Kidney (tissue), 14 donors: Measurements from ENCODE around the gene ROR2. TPM values are rescaled to one million over a fixed set of nuclear protein-coding genes. Genes with fewer than 3 reads are reported as not detected.

Source experiments
- DNase-seq, 5 donors: peaks; one replicate each; pipeline ENCODE4 v3.0.0-alpha.2; 2013 to 2020
- FAIRE-seq: peaks from 2 replicates; lab custom pipeline; 2012; peaks lifted over from hg19 to GRCh38; lab: Jason Lieb, UNC
- H3K27ac ChIP-seq, 2 donors: one replicate each; pipeline ENCODE4 v1.7.0; 2013; ENCODE audit warnings: low read depth in 2 of 2, low read length in 2 of 2, inconsistent platforms in 1 of 2
- H3K27me3 ChIP-seq: one replicate; pipeline ENCODE4 v1.7.1; 2013; ENCODE audit warnings: low read length, inconsistent platforms; ENCODE audit not compliant: control insufficient read depth, insufficient read depth
- H3K36me3 ChIP-seq, 3 donors: one replicate each; pipeline versions ENCODE4 v1.7.0 to v1.7.1; 2013; ENCODE audit warnings: low read length in 3 of 3, control low read depth in 1 of 3, inconsistent platforms in 1 of 3; ENCODE audit not compliant: insufficient read depth in 3 of 3, control insufficient read depth in 2 of 3
- H3K4me1 ChIP-seq, 3 donors: one replicate each; pipeline versions ENCODE4 v1.7.0 to v1.7.1; 2013; ENCODE audit warnings: low read length in 3 of 3, inconsistent platforms in 1 of 3, low read depth in 1 of 3; ENCODE audit not compliant: control insufficient read depth in 2 of 3, insufficient read depth in 2 of 3
- H3K4me3 ChIP-seq, 3 donors: one replicate each; pipeline versions ENCODE4 v1.7.0 to v1.8.1; 2013; ENCODE audit warnings: low read length in 3 of 3, control low read depth in 1 of 3, inconsistent platforms in 1 of 3
- H3K9ac ChIP-seq, 3 donors: one replicate each; pipeline versions ENCODE4 v1.7.0 to v1.7.1; 2013; ENCODE audit warnings: low read length in 3 of 3, control low read depth in 1 of 3, inconsistent platforms in 1 of 3
- H3K9me3 ChIP-seq, 3 donors: one replicate each; pipeline versions ENCODE4 v1.7.0 to v1.7.1; 2013; ENCODE audit warnings: low read length in 3 of 3, control low read depth in 1 of 3, inconsistent platforms in 1 of 3; ENCODE audit not compliant: control insufficient read depth in 2 of 3, insufficient read depth in 1 of 3
- intact Hi-C: fragments of 100-400 bp; cut with DNase I; formaldehyde crosslinking; loops from one replicate; pipeline ENCODE4 v1.11.1; 2022
- polyA plus RNA-seq: library from polyadenylated mRNA; stranded (reverse); fragments of 350-450 nt; fragmentation: Illumina TruSeq; extraction: RNeasy Lipid Tissue Mini Kit (QIAGEN cat#74804); gene quantifications from one replicate; pipeline ENCODE4 v1.2.3, GENCODE V29; 2014; ENCODE audit warnings: low read depth, low replicate concordance; ENCODE audit not compliant: insufficient read depth
- total RNA-seq: library from RNA; stranded (reverse); fragmentation: NEBNext Ultra II Directional; extraction: Animal tissue kit (Norgen Biotek cat#: 25700); gene quantifications from one replicate; pipeline ENCODE4 v1.2.1, GENCODE V29; 2021
- TF ChIP-seq, protein P1 (sequence below): IDR thresholded peaks from 3 replicates; pipeline ENCODE4 v1.5.1; 2012; ENCODE audit warnings: mild to moderate bottlenecking, moderate library complexity, borderline replicate concordance; ENCODE audit not compliant: insufficient read depth; ENCODE audit errors: extremely low read depth
- donor health status: control.
- donor health status: control.
- donor health status: control.
- donor health status: control.
- donor health status: control.
- donor health status: DM: yes; HTN: yes; CAD: no.
- donor health status: Normal renal cell carcinoma (clear cell type).

The ROR2 gene
- total and polyA plus RNA-seq, 2 donors from 2014 or later, result 1.5 to 5.7 TPM

DNA sequence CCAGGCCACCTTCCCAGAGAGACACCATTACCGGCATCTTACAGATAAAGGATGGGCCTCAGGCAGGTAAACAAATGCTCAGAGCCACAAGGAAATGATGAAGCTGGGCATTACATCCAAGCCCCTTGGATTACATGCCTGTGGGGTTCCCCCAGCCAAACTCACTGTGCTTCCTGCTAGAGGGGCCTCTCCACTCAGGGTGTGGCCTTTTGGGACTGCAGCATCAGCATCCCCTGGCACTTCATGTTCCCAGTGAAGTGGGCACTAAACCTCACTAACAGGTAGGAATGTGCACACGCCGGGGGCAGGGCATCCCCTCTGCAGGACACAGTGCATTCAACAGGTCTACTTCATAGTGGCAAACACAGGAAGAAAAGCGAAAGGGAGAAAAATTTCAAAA, 125.9 kb downstream of the ROR2 start:
- H3K27ac ChIP-seq, result no peak overlapping the region
- FAIRE-seq, result no peak
- H3K27me3 ChIP-seq, result no peaks in the 10 kb centered on the region
- H3K4me1 ChIP-seq, result no peaks in the 10 kb centered on the region
- no peaks in the 10 kb centered on the region for H3K36me3 ChIP-seq
- H3K9ac ChIP-seq, result no peak overlapping the region
- peak in 1 of 5 donors; percentile 17 for DNase-seq
- intact Hi-C loops, result no loop called here
- no peaks in the 10 kb centered on the region for H3K9me3 ChIP-seq
- H3K4me3 ChIP-seq, result no peak overlapping the region
- TF ChIP-seq, protein P1, sequence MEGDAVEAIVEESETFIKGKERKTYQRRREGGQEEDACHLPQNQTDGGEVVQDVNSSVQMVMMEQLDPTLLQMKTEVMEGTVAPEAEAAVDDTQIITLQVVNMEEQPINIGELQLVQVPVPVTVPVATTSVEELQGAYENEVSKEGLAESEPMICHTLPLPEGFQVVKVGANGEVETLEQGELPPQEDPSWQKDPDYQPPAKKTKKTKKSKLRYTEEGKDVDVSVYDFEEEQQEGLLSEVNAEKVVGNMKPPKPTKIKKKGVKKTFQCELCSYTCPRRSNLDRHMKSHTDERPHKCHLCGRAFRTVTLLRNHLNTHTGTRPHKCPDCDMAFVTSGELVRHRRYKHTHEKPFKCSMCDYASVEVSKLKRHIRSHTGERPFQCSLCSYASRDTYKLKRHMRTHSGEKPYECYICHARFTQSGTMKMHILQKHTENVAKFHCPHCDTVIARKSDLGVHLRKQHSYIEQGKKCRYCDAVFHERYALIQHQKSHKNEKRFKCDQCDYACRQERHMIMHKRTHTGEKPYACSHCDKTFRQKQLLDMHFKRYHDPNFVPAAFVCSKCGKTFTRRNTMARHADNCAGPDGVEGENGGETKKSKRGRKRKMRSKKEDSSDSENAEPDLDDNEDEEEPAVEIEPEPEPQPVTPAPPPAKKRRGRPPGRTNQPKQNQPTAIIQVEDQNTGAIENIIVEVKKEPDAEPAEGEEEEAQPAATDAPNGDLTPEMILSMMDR, result no peak

DNA sequence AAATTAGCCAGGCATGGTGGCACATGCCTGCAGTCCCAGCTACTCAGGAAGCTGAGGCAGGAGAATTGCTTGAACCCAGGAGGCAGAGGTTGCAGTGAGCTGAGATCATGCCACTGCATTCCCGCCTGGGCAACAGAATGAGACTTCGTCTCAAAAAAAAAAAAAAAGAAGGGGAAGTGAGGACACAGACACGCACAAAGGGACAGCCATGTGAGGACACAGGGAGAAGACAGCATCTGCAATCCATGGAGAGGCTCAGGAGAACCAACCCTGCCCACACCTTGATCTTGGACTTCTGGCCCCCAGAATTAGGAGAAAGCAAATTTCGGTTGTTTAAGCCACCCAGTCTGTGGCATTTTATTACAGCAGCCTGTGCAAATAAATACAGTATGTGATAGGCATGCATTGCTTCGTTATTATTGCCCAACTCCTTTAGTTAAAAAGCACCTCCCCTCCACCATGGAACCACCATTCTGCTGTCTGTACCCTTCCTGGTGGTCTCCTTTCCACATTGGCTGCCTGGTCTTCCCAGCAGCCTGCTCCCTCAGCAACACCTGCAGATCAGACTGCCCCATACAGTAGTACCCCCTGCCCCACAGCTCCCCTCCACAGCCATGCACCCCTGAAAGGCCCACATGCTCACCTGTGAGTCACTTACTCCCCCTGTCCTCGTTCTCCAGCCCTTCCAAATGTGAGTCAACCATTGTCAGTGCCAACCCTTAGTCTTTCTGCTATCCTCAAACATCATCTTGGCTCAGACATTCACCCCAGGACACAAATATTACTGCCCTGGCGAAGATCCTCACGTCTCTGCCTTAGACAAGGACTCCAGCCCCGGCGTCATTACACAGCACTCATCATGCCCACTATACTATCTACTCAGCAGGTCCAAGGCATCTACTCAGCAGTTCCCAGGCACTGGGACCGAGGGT, 128.8 kb downstream of the ROR2 start:
- no peak overlapping the region for H3K4me3 ChIP-seq
- no peak for FAIRE-seq
- peak in 1 of 5 donors; percentile 26 for DNase-seq
- H3K9me3 ChIP-seq, result no peaks in the 10 kb centered on the region
- no peaks in the 10 kb centered on the region for H3K36me3 ChIP-seq
- intact Hi-C loops, result no loop called here
- no peak overlapping the region for H3K9ac ChIP-seq
- no peaks in the 10 kb centered on the region for H3K27me3 ChIP-seq
- peaks cover 0 to 5% (median 3%) of the 10 kb centered on the region in 3 donors for H3K4me1 ChIP-seq
- TF ChIP-seq, protein P1, result no peak
- H3K27ac ChIP-seq, result no peak overlapping the region

DNA sequence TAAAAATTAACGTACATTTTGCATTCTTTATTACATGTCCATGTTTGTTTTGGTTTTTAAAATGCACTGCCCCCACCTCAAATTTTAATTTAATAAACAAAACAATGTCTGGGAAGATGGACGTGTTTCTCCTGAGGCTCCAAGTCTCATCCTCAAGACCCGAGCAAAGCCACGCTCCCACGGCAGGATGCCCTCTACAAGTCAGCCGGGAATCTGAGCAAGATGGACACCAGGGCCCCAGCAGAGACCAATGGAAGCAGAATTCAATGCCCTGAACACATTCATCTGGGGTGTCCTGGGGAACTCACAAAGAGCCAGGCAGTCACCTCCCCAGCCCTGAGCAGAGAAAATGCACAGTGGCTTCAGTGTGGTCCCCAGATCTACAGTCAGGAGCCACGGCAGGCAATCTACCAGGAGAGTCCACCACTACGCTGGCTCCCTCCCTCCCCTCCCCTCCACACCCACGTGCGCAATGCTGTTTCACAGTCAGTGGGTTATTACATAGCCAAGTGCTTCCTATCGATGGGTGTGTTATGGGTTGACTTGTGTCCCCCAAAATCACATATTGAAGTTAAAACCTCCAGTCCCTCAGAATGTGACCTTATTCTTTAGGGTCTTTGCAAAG, 129.8 kb downstream of the ROR2 start:
- TF ChIP-seq, protein P1, result no peak
- Histone ChIP-seq H3K9ac (no peak overlapping the region), H3K4me3 (no peak overlapping the region), H3K36me3 (no peaks in the 10 kb centered on the region), H3K27ac (no peak overlapping the region), H3K27me3 (no peaks in the 10 kb centered on the region), H3K4me1 (peaks cover 0 to 5% (median 3%) of the 10 kb centered on the region in 3 donors), H3K9me3 (no peaks in the 10 kb centered on the region)
- DNase-seq (no peak), FAIRE-seq (no peak)
- intact Hi-C loops, result no loop called here
